ENCODE measurements around the gene MATN4.

The MATN4 gene

GRCh38 chr20:45288860-45289259, 19.2 kb downstream of the MATN4 start:
- DNase-seq = no peak

GRCh38 chr20:45288376-45288775, 19.7 kb downstream of the MATN4 start:
- DNase-seq = no peak

GRCh38 chr20:45283551-45284057, 24.5 kb downstream of the MATN4 start:
- DNase-seq = no peak

GRCh38 chr20:45282700-45283550, 25.2 kb downstream of the MATN4 start:
- DNase-seq = no peak

- DNase-seq = no peak
Observed at GRCh38 chr20:45279992-45280391, 28.1 kb downstream of the MATN4 start.

DNA sequence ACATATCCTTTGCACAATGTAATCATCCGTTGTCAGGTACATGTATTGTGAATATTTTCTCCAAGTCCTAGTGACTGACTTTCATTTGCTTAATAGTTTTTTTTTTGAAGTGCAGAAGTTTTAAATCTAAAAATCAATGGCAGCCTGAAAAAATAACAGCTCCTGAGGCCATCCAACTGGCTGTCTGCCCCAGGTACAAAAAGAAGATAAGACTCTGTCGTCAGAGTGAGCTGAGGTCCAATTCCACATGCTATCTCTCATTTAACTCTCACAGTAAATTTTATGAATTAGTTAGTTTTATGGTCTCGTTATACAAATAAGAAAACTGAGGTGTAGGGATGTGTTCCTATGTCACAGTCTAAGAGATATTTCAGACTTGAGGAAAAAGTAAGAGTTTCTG, 32.8 kb downstream of the MATN4 start:
- no peak for DNase-seq

DNA sequence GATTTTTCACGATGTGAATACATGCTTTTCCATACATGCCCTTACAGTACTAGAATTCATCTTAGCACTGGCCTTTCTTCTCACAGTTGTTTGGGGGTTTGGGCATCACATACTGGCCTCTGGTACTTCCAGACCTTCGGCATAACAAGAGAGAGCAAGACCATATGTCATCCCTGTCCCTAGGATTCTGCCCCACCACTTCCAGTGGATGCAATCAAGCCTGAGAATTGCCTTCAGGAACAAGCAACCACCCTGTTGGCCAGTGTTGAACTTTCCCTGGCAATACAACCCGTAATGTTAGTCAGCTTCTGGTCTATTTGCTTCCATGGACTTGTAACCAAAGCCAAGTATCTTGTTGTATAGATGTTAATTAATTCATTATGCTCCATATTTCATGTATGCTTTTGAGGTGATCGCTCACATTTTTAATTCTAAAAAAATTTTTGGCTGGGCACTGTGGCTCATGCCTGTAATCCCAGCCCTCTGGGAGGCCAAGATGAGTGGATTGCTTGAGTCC, 38.3 kb downstream of the MATN4 start:
- DNase-seq = no peak

DNA sequence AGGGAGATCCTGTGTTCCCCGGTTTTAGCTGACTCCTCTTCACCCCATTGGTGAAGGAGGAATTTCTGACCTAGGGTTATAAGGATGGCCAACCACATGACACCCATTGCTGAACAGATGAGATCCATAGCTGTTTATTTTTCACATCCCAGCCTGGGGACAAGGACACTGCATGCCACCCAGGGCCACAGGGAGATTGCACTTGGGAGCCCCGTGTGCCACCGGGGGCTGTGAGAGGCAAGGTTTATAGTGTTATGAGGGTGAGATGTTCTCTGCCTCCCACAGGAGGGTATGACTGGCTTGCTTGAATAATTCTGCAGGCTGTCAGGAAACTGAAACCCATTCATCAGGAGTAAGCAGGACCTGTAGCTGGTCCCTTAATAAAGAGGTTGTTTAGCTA, 39.0 kb downstream of the MATN4 start:
- DNase-seq = no peak

- no peak for DNase-seq
Observed at GRCh38 chr20:45268531-45268930, 39.6 kb downstream of the MATN4 start.

DNA sequence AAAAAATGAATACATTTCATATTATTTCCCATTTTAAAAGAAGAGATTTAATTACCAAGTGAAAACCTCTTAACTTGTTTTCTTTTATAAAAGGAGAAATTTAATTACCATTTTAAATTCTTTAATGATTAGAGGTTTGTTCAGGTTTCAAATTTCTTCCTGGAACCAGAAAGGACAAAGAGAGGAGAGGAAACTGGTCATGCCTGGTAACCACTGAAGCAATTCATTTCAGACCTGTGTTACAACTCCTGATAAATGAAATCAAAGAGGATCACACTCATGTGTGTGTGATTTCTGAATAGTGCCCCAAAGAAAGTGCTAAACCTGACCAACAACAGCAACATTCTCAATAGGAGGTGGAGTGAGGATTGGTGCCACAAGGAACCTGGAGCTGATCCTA, 41.1 kb downstream of the MATN4 start:
- DNase-seq = no peak

DNA sequence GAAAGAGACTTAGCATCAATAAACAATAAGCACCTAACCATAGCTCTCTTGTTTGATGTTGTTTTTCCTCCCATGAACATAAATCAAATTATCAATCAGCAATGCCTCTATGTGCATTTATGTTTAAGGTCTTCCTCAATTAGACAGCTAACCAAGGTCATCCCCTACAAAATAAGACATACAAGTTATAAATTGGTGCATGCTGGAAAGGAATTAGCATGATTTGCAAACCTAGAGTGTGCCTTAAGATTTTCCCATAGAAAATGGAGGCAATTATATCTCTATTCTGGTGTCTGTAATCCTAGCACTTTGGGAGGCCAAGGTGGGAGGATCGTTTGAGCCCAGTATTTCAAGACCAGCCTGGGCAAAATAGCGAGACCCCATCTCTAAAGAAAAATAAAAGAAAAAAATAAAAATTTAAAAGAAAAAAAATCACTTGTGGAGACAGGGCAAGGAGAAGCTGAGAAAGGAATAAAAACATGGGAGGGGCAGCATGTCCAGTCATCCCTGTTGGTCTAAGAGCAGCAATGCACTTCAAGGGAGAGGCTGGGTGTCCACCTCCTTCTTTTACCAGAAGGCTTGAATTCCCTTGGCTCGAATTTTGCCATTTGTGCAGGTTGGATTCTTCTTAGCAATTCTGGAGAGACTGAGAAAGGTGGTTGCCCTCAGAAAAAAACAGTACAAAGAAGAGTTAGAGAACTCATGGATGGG, 44.4 kb downstream of the MATN4 start:
- no peak for DNase-seq

DNA sequence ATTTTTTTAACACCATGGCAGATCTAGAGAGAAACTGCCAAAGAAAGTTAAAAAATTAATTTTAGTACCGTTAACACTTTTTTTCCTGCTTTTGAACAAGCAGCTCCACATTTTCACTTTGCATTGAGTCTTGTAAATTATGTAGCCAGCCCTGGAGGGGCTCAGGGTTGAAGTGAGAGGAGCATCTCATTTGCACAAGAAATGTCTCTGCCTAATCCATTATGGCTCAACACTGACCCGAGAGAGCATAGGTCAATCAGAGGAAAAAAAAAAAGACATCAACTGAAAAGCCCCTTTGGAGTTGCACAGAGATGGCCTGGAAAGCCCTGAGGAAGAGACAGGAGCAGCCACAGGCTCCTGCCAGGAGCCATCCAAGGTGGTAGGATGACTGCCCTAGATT, 49.4 kb downstream of the MATN4 start:
- DNase-seq = no peak

- DNase-seq = no peak
Observed at GRCh38 chr20:45258259-45258658, 49.8 kb downstream of the MATN4 start.

DNA sequence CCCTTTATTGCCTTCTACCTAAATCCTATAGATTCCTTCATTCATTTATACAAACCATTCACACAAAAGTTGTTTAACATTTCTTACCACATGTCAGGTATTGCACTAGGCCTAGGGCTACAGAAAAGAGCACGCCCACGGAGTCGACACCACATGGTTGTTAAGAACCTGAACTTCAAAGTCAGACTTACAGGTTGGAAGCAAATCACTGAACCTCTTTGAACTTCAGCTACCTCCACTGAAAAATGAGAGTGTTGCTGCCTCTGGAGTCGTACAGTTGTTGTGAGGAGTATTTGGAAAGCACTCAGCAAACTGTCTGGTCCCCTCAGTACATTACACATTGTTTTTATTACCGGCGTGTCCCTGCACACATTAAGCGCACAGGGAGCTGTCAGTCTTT, 50.4 kb downstream of the MATN4 start:
- DNase-seq = no peak

DNA sequence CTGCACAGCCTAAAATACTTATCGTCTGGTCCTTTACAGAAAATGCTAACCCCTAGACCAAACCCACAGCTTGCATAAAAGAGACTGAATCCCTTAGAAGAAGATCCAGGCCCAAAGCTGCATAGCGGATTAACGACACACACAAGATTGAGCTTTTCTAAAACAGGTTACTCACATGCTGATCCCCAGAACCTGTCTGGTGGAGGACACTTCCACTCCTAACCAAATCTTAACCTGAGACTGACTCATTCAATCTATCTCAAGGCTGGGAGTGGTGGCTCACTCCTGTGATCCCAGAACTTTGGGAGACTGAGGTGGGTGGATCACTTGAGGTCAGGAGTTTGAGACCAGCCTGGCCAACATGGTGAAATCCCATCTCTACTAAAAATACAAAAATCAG, 50.9 kb downstream of the MATN4 start:
- DNase-seq = no peak

- DNase-seq = no peak
Observed at GRCh38 chr20:45254383-45255262, 53.5 kb downstream of the MATN4 start, which contains the start of gene SLPI. Gene SLPI (minus strand): TSS chr20:45254564. CDS start chr20:45254543, 21 bp downstream.

- DNase-seq = no peak
Observed at GRCh38 chr20:45253261-45253660, 54.8 kb downstream of the MATN4 start.

GRCh38 chr20:45251884-45252560, 56.1 kb downstream of the MATN4 start:
- no peak for DNase-seq

DNA sequence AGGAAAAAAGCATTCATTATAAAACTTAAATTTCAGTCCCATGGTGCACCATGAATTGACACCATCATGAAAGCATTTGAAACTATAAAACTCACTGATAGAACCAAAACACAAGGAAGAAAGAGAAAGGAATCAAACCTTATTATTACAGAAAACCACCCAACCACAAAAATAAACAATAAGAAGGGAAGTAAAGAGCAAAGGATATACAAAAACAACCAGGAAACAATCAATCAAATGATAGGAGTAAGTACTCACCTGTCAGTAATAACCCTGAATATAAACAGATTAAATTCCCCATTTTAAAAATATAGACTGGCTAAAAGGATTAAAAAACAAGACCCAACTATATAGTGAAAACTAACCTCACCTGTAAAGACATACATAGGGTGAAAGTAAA, 59.5 kb downstream of the MATN4 start:
- no peak for DNase-seq

- DNase-seq = no peak
Observed at GRCh38 chr20:45247865-45248264, 60.2 kb downstream of the MATN4 start.

DNA sequence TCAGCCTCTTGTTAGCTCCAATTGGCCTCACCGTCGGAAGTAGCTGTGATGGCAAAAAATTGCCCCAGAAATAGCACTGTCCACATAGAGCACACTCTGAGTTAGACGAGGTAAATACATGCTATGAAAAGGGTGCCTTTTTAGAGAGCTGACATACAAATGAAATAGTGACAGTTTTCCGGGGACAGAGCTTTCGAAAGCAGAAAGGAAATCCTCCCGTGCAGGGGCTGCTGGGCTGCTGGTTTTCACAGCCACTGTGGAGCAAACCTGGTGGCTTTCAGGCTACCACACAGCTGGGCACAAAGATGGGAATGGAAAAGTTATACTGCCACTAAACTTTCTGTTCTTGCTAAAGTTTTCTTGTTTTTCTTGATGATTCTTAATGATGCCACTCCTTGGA, 62.0 kb downstream of the MATN4 start:
- no peak for DNase-seq
